Measurements from ENCODE around the gene GRIN3A. TPM values are rescaled to one million over a fixed set of nuclear protein-coding genes. Genes with fewer than 3 reads are reported as not detected.

The GRIN3A gene
- total RNA-seq, 1 experiment from 2014 or later, result not detected

DNA sequence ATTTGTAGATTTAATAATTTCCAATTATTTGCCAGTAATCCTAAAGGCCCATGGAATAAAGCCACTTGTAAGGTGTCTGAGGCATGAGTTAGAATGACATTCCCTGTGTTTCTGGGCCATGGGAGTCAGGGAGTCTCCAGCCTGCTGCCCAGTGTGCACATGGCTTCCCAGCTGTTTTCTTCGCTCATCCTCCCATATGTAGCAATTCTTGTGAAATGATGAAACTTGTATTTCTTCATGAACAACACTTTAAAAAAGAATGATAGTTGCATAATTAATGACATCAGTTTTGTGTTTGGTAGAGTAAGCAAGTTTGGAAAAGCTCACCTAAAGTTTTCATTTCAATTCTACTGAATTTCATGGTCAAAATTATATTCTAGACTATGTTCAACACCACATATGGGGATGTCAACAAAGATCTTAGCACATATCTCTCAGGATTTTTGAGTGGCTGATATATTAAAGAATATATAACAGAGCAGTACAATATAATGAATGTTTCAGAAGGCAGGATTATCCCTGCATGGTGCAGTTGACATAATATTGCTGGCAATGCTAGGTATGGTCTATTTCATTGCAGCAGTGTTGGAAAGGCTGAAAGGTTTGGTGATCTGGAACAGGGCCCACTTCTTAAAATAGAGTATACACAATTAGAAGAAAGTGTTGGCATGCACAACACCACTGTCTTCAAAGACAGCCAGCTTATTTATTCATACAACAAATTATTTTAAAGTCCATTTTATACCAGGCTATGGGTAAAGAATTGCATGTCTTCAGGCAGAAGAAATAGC is 44.7 kb downstream of the GRIN3A start:
- peaks cover 79% of the 10 kb centered on the region for H3K27me3 Mint-ChIP-seq (ENCODE audit: insufficient read depth, unreplicated experiment)
- DNase-seq (ENCODE audit: unreplicated experiment), result peak; percentile 19
- H3K27ac Mint-ChIP-seq (ENCODE audit: low read depth, unreplicated experiment), result no peak overlapping the region
- intact Hi-C loops (cut with micrococcal nuclease), result no loop called here
- CTCF ChIA-PET, result no interaction called here
- no peaks in the 10 kb centered on the region for H3K9me3 Mint-ChIP-seq (ENCODE audit: unreplicated experiment)
- BruUV-seq (replicated peaks), result no TSS peak
- POLR2A ChIA-PET, result interaction anchor here (1.6 kb wide), 1 partner anchor 12 kb away, joined by 3 read pairs; no protein-coding TSS in a partner anchor
- no peaks in the 10 kb centered on the region for H3K36me3 Mint-ChIP-seq (ENCODE audit: insufficient read depth, unreplicated experiment)
- TF ChIP-seq, protein P1, sequence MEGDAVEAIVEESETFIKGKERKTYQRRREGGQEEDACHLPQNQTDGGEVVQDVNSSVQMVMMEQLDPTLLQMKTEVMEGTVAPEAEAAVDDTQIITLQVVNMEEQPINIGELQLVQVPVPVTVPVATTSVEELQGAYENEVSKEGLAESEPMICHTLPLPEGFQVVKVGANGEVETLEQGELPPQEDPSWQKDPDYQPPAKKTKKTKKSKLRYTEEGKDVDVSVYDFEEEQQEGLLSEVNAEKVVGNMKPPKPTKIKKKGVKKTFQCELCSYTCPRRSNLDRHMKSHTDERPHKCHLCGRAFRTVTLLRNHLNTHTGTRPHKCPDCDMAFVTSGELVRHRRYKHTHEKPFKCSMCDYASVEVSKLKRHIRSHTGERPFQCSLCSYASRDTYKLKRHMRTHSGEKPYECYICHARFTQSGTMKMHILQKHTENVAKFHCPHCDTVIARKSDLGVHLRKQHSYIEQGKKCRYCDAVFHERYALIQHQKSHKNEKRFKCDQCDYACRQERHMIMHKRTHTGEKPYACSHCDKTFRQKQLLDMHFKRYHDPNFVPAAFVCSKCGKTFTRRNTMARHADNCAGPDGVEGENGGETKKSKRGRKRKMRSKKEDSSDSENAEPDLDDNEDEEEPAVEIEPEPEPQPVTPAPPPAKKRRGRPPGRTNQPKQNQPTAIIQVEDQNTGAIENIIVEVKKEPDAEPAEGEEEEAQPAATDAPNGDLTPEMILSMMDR (IDR thresholded peaks at IDR 0.05; ENCODE audit: unreplicated experiment), result no peak
- H3K4me1 Mint-ChIP-seq (ENCODE audit: insufficient read depth, unreplicated experiment), result no peaks in the 10 kb centered on the region
- H3K4me3 Mint-ChIP-seq (ENCODE audit: unreplicated experiment), result no peak overlapping the region

DNA sequence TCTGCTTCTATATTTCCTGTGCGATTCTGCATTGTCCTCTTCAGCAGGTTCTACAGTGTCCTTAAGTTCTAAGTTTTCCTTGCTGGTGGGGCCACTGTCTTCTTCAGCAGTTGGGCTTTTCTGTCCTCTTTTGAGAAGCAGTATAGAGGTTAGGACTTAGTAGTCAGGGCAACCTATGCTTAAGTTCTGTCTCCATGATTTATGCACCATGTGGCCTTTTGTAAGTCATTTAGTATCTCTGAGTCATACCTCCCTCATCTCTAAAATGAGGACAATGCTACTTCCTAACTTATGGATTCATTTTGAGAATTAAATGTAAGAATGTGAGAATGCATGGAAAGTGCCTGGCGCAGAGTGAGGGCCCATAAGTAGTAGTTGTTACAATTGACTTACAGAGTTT is 46.8 kb downstream of the GRIN3A start:
- no peak overlapping the region for H3K4me3 Mint-ChIP-seq (ENCODE audit: unreplicated experiment)
- POLR2A ChIA-PET, result no interaction called here
- CTCF ChIA-PET, result no interaction called here
- H3K36me3 Mint-ChIP-seq (ENCODE audit: insufficient read depth, unreplicated experiment), result no peaks in the 10 kb centered on the region
- TF ChIP-seq, protein P1 (IDR thresholded peaks at IDR 0.05; ENCODE audit: unreplicated experiment), result no peak
- intact Hi-C loops (cut with micrococcal nuclease), result no loop called here
- no TSS peak for BruUV-seq (replicated peaks)
- H3K27me3 Mint-ChIP-seq (ENCODE audit: insufficient read depth, unreplicated experiment), result peaks cover 90% of the 10 kb centered on the region
- H3K27ac Mint-ChIP-seq (ENCODE audit: low read depth, unreplicated experiment), result no peak overlapping the region
- H3K4me1 Mint-ChIP-seq (ENCODE audit: insufficient read depth, unreplicated experiment), result no peaks in the 10 kb centered on the region
- H3K9me3 Mint-ChIP-seq (ENCODE audit: unreplicated experiment), result no peaks in the 10 kb centered on the region
- DNase-seq (ENCODE audit: unreplicated experiment), result no peak

DNA sequence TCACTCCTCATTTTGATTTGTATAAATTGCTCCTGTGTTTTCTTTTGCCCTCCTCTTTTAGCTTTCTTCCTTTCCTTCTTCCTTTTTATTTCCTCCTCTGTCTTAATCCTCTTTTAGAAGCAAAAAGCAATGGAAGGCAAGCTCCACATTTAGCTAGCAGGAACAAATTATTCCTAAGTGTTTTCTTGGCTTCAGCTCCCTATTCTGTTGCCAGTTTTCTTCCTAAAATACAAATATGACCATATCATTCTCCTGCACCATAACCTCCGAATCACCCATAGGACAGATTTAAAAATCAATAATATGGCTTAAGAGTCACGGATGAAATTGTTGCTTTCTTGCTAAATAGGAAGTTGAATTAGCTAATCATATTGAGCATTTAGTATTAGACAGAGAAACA is 49.4 kb downstream of the GRIN3A start:
- POLR2A ChIA-PET, result interaction anchor here (1.7 kb wide), 1 partner anchor 11 kb away, joined by 4 read pairs; no protein-coding TSS in a partner anchor
- CTCF ChIA-PET, result no interaction called here
- Mint-ChIP-seq H3K4me3 (ENCODE audit: unreplicated experiment) (no peak overlapping the region), H3K36me3 (ENCODE audit: insufficient read depth, unreplicated experiment) (no peaks in the 10 kb centered on the region), H3K4me1 (ENCODE audit: insufficient read depth, unreplicated experiment) (no peaks in the 10 kb centered on the region), H3K27me3 (ENCODE audit: insufficient read depth, unreplicated experiment) (peaks cover 76% of the 10 kb centered on the region), H3K27ac (ENCODE audit: low read depth, unreplicated experiment) (no peak overlapping the region), H3K9me3 (ENCODE audit: unreplicated experiment) (no peaks in the 10 kb centered on the region)
- intact Hi-C loops (cut with micrococcal nuclease), result no loop called here
- no TSS peak for BruUV-seq (replicated peaks)
- no peak for DNase-seq (ENCODE audit: unreplicated experiment)
- TF ChIP-seq, protein P1 (IDR thresholded peaks at IDR 0.05; ENCODE audit: unreplicated experiment), result no peak

DNA sequence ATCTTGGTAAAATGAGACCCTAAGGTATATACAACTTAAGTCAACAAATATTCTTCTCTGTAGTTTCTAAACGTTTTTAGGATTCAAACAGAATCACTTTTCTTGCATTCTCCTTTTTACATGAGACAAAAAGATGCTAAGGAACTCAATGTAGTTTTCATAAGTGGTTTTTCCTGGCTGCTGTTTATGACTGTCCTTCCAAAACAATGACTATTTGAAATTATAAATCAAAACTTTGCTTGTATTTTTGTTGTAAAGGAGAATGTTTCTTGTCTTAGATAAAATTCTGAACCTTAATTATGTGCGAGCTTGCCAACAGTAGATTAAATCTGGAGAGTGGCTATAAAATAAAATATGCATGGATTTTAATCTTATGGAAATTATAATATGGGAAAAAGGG is 53.8 kb downstream of the GRIN3A start:
- CTCF ChIA-PET, result no interaction called here
- no TSS peak for BruUV-seq (replicated peaks)
- peaks cover 60% of the 10 kb centered on the region for H3K27me3 Mint-ChIP-seq (ENCODE audit: insufficient read depth, unreplicated experiment)
- POLR2A ChIA-PET, result no interaction called here
- no peaks in the 10 kb centered on the region for H3K36me3 Mint-ChIP-seq (ENCODE audit: insufficient read depth, unreplicated experiment)
- DNase-seq (ENCODE audit: unreplicated experiment), result no peak
- no peaks in the 10 kb centered on the region for H3K4me1 Mint-ChIP-seq (ENCODE audit: insufficient read depth, unreplicated experiment)
- TF ChIP-seq, protein P1 (IDR thresholded peaks at IDR 0.05; ENCODE audit: unreplicated experiment), result no peak
- intact Hi-C loops (cut with micrococcal nuclease), result no loop called here
- H3K27ac Mint-ChIP-seq (ENCODE audit: low read depth, unreplicated experiment), result no peak overlapping the region
- H3K4me3 Mint-ChIP-seq (ENCODE audit: unreplicated experiment), result no peak overlapping the region
- H3K9me3 Mint-ChIP-seq (ENCODE audit: unreplicated experiment), result no peaks in the 10 kb centered on the region
